ENCODE data around the gene ARID1B. TPM values are rescaled to one million over a fixed set of nuclear protein-coding genes. Genes with fewer than 3 reads are reported as not detected.

ARID1B gene
- total and polyA plus RNA-seq, 2 of the 13 experiments (the other 11 are each of a cell fraction or from before 2014, with no cell fraction given) = 20.1 to 32.6 TPM

- Histone ChIP-seq H3K27me3 (ENCODE audit: control insufficient read depth in 1 of 2, insufficient read depth in 2 of 2, low read length in 2 of 2) (no peaks in the 10 kb centered on the region; a peak in 1 of 5 replicates), H3K27ac (ENCODE audit: extremely low read length, insufficient read depth, low read length) (no peak overlapping the region), H3K4me2 (ENCODE audit: low read depth, low read length) (no peak overlapping the region), H4K20me1 (ENCODE audit: insufficient read depth, low read length) (no peaks in the 10 kb centered on the region), H3K9ac (ENCODE audit: insufficient read depth, low read depth, low read length) (no peak overlapping the region), H3K36me3 (replicated peaks in 1 of 2; ENCODE audit: control insufficient read depth in 1 of 2, insufficient read depth in 2 of 2, low read length in 2 of 2) (no peaks in the 10 kb centered on the region), H3K4me3 (replicated peaks in 1 of 3; ENCODE audit: insufficient read depth in 1 of 3, low read depth in 2 of 3, low read length in 3 of 3) (no peak overlapping the region), H2AFZ (ENCODE audit: low read length) (no peak overlapping the region), H3K79me2 (ENCODE audit: insufficient read depth, low read length) (peaks cover 46% of the 10 kb centered on the region), H3K9me3 (ENCODE audit: low read length) (no peaks in the 10 kb centered on the region), H3K4me1 (ENCODE audit: insufficient read depth, low read length) (peaks cover 28% of the 10 kb centered on the region)
- intact Hi-C loops (cut with micrococcal nuclease; ENCODE audit: unreplicated experiment) (no loop called here), in situ Hi-C loops (cut with HindIII; ENCODE audit: extremely low pct_ligation_motif_present, low pct_unique_long_range_greater_than_20kb) (no loop called here)
- peak; percentile 14 for DNase-seq (ENCODE audit: low spot score)
- no peak for ATAC-seq
- BruUV-seq (replicated peaks) = no TSS peak
- TF ChIP-seq ZNF280D (CRISPR knock-in tag; IDR thresholded peaks at IDR 0.05) (0 out of 2 replicates have a peak, but pooled peaks have one; percentile 25), ZNF615 (CRISPR knock-in tag; IDR thresholded peaks at IDR 0.05; ENCODE audit: borderline replicate concordance) (no peak), SAP130 (CRISPR knock-in tag; IDR thresholded peaks at IDR 0.05; ENCODE audit: low read depth) (0 out of 2 replicates have a peak, but pooled peaks have one; percentile 6)
- FAIRE-seq = no peak
- POLR2A ChIA-PET = no interaction called here
- CTCF ChIA-PET (ENCODE audit: low intra/inter-chr PET ratio, low total read pairs) = no interaction called here
- WGBS (ENCODE audit: low lambda C conversion rate) = 96% methylated on average over 2 of the region's 2 CpGs
Measured at GRCh38 chr6:157019115-157019641, 242.0 kb downstream of the ARID1B start.

- Histone ChIP-seq H3K27me3 (ENCODE audit: control insufficient read depth in 1 of 2, insufficient read depth in 2 of 2, low read length in 2 of 2) (no peaks in the 10 kb centered on the region; a peak in 1 of 5 replicates), H3K9me3 (ENCODE audit: low read length) (no peaks in the 10 kb centered on the region), H4K20me1 (ENCODE audit: insufficient read depth, low read length) (no peaks in the 10 kb centered on the region), H3K79me2 (ENCODE audit: insufficient read depth, low read length) (peaks cover 50% of the 10 kb centered on the region), H3K4me1 (ENCODE audit: insufficient read depth, low read length) (peaks cover 28% of the 10 kb centered on the region), H3K27ac (ENCODE audit: extremely low read length, insufficient read depth, low read length) (no peak overlapping the region), H2AFZ (ENCODE audit: low read length) (no peak overlapping the region), H3K36me3 (replicated peaks in 1 of 2; ENCODE audit: control insufficient read depth in 1 of 2, insufficient read depth in 2 of 2, low read length in 2 of 2) (no peaks in the 10 kb centered on the region), H3K9ac (ENCODE audit: insufficient read depth, low read depth, low read length) (no peak overlapping the region), H3K4me2 (ENCODE audit: low read depth, low read length) (no peak overlapping the region; the same call in 1 of the 2 replicates), H3K4me3 (replicated peaks in 1 of 3; ENCODE audit: insufficient read depth in 1 of 3, low read depth in 2 of 3, low read length in 3 of 3) (no peak overlapping the region)
- TF ChIP-seq ZBTB33 (CRISPR knock-in tag; IDR thresholded peaks at IDR 0.05) (peak; percentile 83), ESRRA (CRISPR knock-in tag; IDR thresholded peaks at IDR 0.05; ENCODE audit: low read depth) (no peak), ZNF30 (CRISPR knock-in tag; IDR thresholded peaks at IDR 0.05) (no peak)
- DNase-seq (ENCODE audit: low spot score) = no peak
- WGBS (ENCODE audit: low lambda C conversion rate) = 97% methylated on average over 7 of the region's 7 CpGs
- CTCF ChIA-PET (ENCODE audit: low intra/inter-chr PET ratio, low total read pairs) = no interaction called here
- no peak for FAIRE-seq
- no peak for ATAC-seq
- BruUV-seq (replicated peaks) = no TSS peak
- POLR2A ChIA-PET = no interaction called here
- in situ Hi-C loops (cut with HindIII; ENCODE audit: extremely low pct_ligation_motif_present, low pct_unique_long_range_greater_than_20kb) (no loop called here), intact Hi-C loops (cut with micrococcal nuclease; ENCODE audit: unreplicated experiment) (loop anchor here (2.0 to 5.0 kb wide), 3 partner anchors 67 to 239 kb away; no protein-coding TSS in a partner anchor)
Measured at GRCh38 chr6:157019733-157020132, 242.6 kb downstream of the ARID1B start.
